Measurements from ENCODE around the gene CCM2. TPM values are rescaled to one million over a fixed set of nuclear protein-coding genes. Genes with fewer than 3 reads are reported as not detected.

CCM2 gene
- total and polyA plus RNA-seq, 2 experiments from 2014 or later = 24.9 to 40.1 TPM

DNA sequence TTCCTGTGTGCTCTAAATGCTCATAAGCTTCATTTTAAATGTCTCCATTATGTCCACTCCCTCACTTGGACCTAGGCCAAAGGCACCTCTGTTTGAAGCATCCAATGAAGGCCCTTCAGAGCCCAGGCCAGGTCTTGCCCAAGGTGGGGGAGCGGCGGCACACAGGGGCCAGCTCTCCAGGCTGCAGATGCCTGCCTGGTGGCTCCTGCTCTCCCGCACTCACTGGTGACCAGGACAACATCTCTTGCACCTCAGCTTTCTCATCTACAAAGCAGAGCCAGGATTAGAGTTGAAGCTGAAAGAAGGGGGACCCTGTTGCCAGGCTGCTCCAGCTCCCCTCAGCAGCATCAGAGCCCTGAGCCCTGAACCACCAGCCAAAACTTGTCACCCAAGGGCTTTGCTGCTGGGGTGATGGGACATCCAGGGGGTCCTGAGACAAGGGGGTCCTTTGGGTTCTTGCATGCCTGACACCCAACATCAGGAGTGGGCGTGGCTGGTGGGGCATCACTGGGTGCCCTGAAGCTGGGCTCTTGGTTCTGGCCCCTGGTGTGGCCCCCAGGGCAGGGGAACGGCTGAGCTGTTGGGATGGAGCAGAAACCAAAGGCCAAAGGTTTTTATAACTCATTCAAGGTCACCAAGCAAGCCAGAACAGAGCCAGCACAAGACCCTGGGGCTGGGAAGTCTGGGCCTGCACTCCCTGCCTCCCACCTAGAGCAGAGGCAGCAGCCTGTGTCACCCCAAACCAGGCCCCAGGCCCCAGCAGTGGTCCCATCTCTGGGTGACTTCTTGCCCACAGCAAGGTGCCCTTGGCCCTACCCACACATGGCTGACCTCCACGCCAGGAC is 87.5 kb downstream of the CCM2 start:
- no peak overlapping the region for H3K27ac Mint-ChIP-seq
- no peak for TF ChIP-seq EZH2phosphoT487 (IDR thresholded peaks at IDR 0.05; ENCODE audit: unreplicated experiment)
- TF ChIP-seq EZH2 (IDR thresholded peaks at IDR 0.05; ENCODE audit: low read depth, unreplicated experiment) = no peak
- TF ChIP-seq, protein P1, sequence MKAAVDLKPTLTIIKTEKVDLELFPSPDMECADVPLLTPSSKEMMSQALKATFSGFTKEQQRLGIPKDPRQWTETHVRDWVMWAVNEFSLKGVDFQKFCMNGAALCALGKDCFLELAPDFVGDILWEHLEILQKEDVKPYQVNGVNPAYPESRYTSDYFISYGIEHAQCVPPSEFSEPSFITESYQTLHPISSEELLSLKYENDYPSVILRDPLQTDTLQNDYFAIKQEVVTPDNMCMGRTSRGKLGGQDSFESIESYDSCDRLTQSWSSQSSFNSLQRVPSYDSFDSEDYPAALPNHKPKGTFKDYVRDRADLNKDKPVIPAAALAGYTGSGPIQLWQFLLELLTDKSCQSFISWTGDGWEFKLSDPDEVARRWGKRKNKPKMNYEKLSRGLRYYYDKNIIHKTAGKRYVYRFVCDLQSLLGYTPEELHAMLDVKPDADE (IDR thresholded peaks at IDR 0.05) = no peak
- TF ChIP-seq, protein P2, sequence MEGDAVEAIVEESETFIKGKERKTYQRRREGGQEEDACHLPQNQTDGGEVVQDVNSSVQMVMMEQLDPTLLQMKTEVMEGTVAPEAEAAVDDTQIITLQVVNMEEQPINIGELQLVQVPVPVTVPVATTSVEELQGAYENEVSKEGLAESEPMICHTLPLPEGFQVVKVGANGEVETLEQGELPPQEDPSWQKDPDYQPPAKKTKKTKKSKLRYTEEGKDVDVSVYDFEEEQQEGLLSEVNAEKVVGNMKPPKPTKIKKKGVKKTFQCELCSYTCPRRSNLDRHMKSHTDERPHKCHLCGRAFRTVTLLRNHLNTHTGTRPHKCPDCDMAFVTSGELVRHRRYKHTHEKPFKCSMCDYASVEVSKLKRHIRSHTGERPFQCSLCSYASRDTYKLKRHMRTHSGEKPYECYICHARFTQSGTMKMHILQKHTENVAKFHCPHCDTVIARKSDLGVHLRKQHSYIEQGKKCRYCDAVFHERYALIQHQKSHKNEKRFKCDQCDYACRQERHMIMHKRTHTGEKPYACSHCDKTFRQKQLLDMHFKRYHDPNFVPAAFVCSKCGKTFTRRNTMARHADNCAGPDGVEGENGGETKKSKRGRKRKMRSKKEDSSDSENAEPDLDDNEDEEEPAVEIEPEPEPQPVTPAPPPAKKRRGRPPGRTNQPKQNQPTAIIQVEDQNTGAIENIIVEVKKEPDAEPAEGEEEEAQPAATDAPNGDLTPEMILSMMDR (conservative IDR thresholded peaks at IDR 0.05; ENCODE audit: low read depth in 2 of 2) = no peak
- TF ChIP-seq CREB1 (CRISPR knock-in tag; IDR thresholded peaks at IDR 0.05; ENCODE audit: low read depth) = no peak
- TF ChIP-seq NANOG (IDR thresholded peaks at IDR 0.05; ENCODE audit: borderline replicate concordance) = no peak
- TF ChIP-seq, protein P3, sequence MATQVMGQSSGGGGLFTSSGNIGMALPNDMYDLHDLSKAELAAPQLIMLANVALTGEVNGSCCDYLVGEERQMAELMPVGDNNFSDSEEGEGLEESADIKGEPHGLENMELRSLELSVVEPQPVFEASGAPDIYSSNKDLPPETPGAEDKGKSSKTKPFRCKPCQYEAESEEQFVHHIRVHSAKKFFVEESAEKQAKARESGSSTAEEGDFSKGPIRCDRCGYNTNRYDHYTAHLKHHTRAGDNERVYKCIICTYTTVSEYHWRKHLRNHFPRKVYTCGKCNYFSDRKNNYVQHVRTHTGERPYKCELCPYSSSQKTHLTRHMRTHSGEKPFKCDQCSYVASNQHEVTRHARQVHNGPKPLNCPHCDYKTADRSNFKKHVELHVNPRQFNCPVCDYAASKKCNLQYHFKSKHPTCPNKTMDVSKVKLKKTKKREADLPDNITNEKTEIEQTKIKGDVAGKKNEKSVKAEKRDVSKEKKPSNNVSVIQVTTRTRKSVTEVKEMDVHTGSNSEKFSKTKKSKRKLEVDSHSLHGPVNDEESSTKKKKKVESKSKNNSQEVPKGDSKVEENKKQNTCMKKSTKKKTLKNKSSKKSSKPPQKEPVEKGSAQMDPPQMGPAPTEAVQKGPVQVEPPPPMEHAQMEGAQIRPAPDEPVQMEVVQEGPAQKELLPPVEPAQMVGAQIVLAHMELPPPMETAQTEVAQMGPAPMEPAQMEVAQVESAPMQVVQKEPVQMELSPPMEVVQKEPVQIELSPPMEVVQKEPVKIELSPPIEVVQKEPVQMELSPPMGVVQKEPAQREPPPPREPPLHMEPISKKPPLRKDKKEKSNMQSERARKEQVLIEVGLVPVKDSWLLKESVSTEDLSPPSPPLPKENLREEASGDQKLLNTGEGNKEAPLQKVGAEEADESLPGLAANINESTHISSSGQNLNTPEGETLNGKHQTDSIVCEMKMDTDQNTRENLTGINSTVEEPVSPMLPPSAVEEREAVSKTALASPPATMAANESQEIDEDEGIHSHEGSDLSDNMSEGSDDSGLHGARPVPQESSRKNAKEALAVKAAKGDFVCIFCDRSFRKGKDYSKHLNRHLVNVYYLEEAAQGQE (IDR thresholded peaks at IDR 0.05; ENCODE audit: unreplicated experiment) = no peak
- no peak for TF ChIP-seq POLR2AphosphoS5 (IDR thresholded peaks at IDR 0.05; ENCODE audit: low read depth)
- TF ChIP-seq ZNF331 (CRISPR knock-in tag; IDR thresholded peaks at IDR 0.05; ENCODE audit: low read depth) = no peak
- TF ChIP-seq STAT1 (IDR thresholded peaks at IDR 0.05; ENCODE audit: unreplicated experiment) = no peak
- no peak for TF ChIP-seq ZNF114 (CRISPR knock-in tag; IDR thresholded peaks at IDR 0.05)
- H3K4me2 ChIP-seq = peak overlapping the region; percentile 86

More for the DNA sequence above, 87.5 kb downstream of the CCM2 start:
- Mint-ChIP-seq H3K4me1 (peaks cover 5% of the 10 kb centered on the region), H3K36me3 (ENCODE audit: low read depth) (no peaks in the 10 kb centered on the region), H3K9me3 (no peaks in the 10 kb centered on the region; the same call in 2 of the 3 replicates), H3K4me3 (peak overlapping the region; percentile 65), H3K27me3 (ENCODE audit: insufficient read depth, low read depth, poor library complexity) (peaks cover 30% of the 10 kb centered on the region)
- Histone ChIP-seq H2AFZ (no peak overlapping the region), H3F3A (replicated peaks; ENCODE audit: low read depth) (0 out of 2 replicates have a peak, but pooled peaks cover 11% of the 10 kb centered on the region), H4K20me1 (replicated peaks; ENCODE audit: insufficient read depth) (no peaks in the 10 kb centered on the region), H3K4me1 (ENCODE audit: insufficient read depth) (0 out of 2 replicates have a peak, but pooled peaks cover 7% of the 10 kb centered on the region), H3K9me2 (ENCODE audit: insufficient read depth) (no peaks in the 10 kb centered on the region), H3K36me3 (ENCODE audit: insufficient read depth) (no peaks in the 10 kb centered on the region), H3K4me3 (peak overlapping the region; percentile 83), H3K79me2 (replicated peaks; ENCODE audit: insufficient read depth) (no peaks in the 10 kb centered on the region), H3K27me3 (ENCODE audit: insufficient read depth) (0 out of 2 replicates have a peak, but pooled peaks cover 6% of the 10 kb centered on the region), H3K27ac (ENCODE audit: low read depth) (no peak overlapping the region)
- no peak for DNase-seq (ENCODE audit: low spot score)
- ATAC-seq = no peak

All from GM23338 (cell line).